Endothelial cell of umbilical vein (primary cell): Measurements from ENCODE around the gene CNTN5. TPM values are rescaled to one million over a fixed set of nuclear protein-coding genes. Genes with fewer than 3 reads are reported as not detected.

Source experiments
- BruUV-seq: library from RNA; stranded (reverse); fragments of 400-500 nt; replicated peaks from 2 replicates; lab custom pipeline; 2021; lab: Mats Ljungman, UMichigan
- CTCF ChIA-PET: fragments of 300-600, 350-600 bp; sonication (Branson Sonifier 250); formaldehyde crosslinking; loops from one replicate; lab custom pipeline; 2021; ENCODE audit warnings: antibody characterized with exemption, inconsistent platforms; lab: Charles Lee
- POLR2A ChIA-PET: fragments of 300-600, 350-600 bp; sonication (Branson Sonifier 250); formaldehyde crosslinking; loops from one replicate; lab custom pipeline; 2021; ENCODE audit warnings: antibody characterized with exemption, inconsistent platforms; lab: Charles Lee
- DNase-seq: peaks from one replicate; pipeline ENCODE4 v3.0.0-alpha.2; 2011; ENCODE audit warnings: low read depth, low spot score
- FAIRE-seq: peaks from 2 replicates; lab custom pipeline; 2011; peaks lifted over from hg19 to GRCh38; lab: Jason Lieb, UNC
- H2AFZ ChIP-seq: 2 replicates; pipeline ENCODE4 v1.6.0; 2012; ENCODE audit warnings: low read depth, low read length, control low read depth, inconsistent platforms
- H3K27ac ChIP-seq: 2 replicates; pipeline ENCODE4 v1.5.1; 2011; ENCODE audit warnings: low read depth, mild to moderate bottlenecking, control low read depth, low read length, moderate library complexity; ENCODE audit not compliant: insufficient read depth
- H3K27me3 ChIP-seq, 2 experiments: 2 replicates each; pipeline versions ENCODE4 v1.6.0 to v1.6.1; 2011; ENCODE audit warnings: low read length in 2 of 2, mixed read lengths in 1 of 2; ENCODE audit not compliant: control insufficient read depth in 2 of 2, insufficient read depth in 2 of 2
- H3K36me3 ChIP-seq, 2 experiments: 2 replicates in 1 of 2; 3 replicates in 1 of 2; pipeline ENCODE4 v1.5.1; 2011; ENCODE audit warnings: low read length in 2 of 2, mild to moderate bottlenecking in 1 of 2, moderate library complexity in 1 of 2; ENCODE audit not compliant: control insufficient read depth in 2 of 2, insufficient read depth in 2 of 2; ENCODE audit errors: extremely low read depth in 1 of 2
- H3K4me1 ChIP-seq: 3 replicates; pipeline ENCODE4 v1.5.1; 2011; ENCODE audit warnings: mild to moderate bottlenecking, low read length; ENCODE audit not compliant: control insufficient read depth, insufficient read depth; ENCODE audit errors: extremely low read depth
- H3K4me2 ChIP-seq: 2 replicates; pipeline ENCODE4 v1.6.1; 2011; ENCODE audit warnings: low read length, control low read depth, mixed read lengths; ENCODE audit not compliant: insufficient read depth
- H3K4me3 ChIP-seq, 3 experiments: fragments of 200-600 bp in 1 of 3; sonication (generic), shearing (Covaris generic) in 1 of 3; replicated peaks in 1 of 3; 2 replicates each; pipeline ENCODE4 v1.5.1; 2011 to 2016; ENCODE audit warnings: control low read depth in 3 of 3, low read length in 3 of 3, mild to moderate bottlenecking in 2 of 3, inconsistent platforms in 1 of 3, low read depth in 1 of 3, moderate library complexity in 1 of 3; ENCODE audit not compliant: insufficient read depth in 1 of 3
- H3K79me2 ChIP-seq: 2 replicates; pipeline ENCODE4 v1.6.0; 2012; ENCODE audit warnings: low read length, inconsistent platforms; ENCODE audit not compliant: control insufficient read depth, insufficient read depth
- H3K9ac ChIP-seq: replicated peaks from 2 replicates; pipeline ENCODE3; 2011; ENCODE audit warnings: low read length, control low read depth; ENCODE audit not compliant: insufficient read depth; ENCODE audit errors: extremely low read depth
- H3K9me1 ChIP-seq: replicated peaks from 3 replicates; pipeline ENCODE4 v1.6.0; 2011; ENCODE audit warnings: mild to moderate bottlenecking, low read length; ENCODE audit not compliant: control insufficient read depth, insufficient read depth; ENCODE audit errors: extremely low read depth
- H3K9me3 ChIP-seq: replicated peaks from 2 replicates; pipeline ENCODE4 v1.5.1; 2012; ENCODE audit warnings: low read length, inconsistent platforms; ENCODE audit not compliant: control insufficient read depth, insufficient read depth
- H4K20me1 ChIP-seq: replicated peaks from 2 replicates; pipeline ENCODE3; 2011; ENCODE audit warnings: mild to moderate bottlenecking, low read length; ENCODE audit not compliant: control insufficient read depth, insufficient read depth; ENCODE audit errors: extremely low read depth
- CTCF ChIP-seq, 2 donors: IDR thresholded peaks; 1 replicate in 1 of 2; 2 replicates in 1 of 2; pipeline ENCODE4 v1.5.1; 2011; ENCODE audit warnings: low read length in 2 of 2, mild to moderate bottlenecking in 2 of 2, moderate library complexity in 2 of 2, control low read depth in 1 of 2, inconsistent platforms in 1 of 2, low read depth in 1 of 2; ENCODE audit not compliant: insufficient read depth in 1 of 2; ENCODE audit errors: extremely low read depth in 1 of 2
- EZH2 ChIP-seq: IDR thresholded peaks from 2 replicates; pipeline ENCODE4 v1.6.1; 2012; ENCODE audit warnings: borderline replicate concordance, low read depth, mild to moderate bottlenecking, moderate library complexity, low read length, inconsistent platforms; ENCODE audit not compliant: severe bottlenecking
- FOS ChIP-seq: IDR thresholded peaks from 2 replicates; pipeline ENCODE4 v1.6.1; 2011; ENCODE audit warnings: mild to moderate bottlenecking, low read length, moderate library complexity, borderline replicate concordance; ENCODE audit not compliant: insufficient read depth
- GATA2 ChIP-seq: IDR thresholded peaks from 2 replicates; pipeline ENCODE4 v1.7.0; 2011; ENCODE audit warnings: low read depth, mild to moderate bottlenecking, moderate library complexity, mixed read lengths, low read length; ENCODE audit not compliant: insufficient read length, insufficient read depth
- JUN ChIP-seq: IDR thresholded peaks from 2 replicates; pipeline ENCODE4 v1.6.1; 2011; ENCODE audit warnings: borderline replicate concordance, low read depth; ENCODE audit not compliant: insufficient read length, insufficient read depth
- MAX ChIP-seq: IDR thresholded peaks from 2 replicates; pipeline ENCODE4 v1.6.1; 2011; ENCODE audit not compliant: insufficient read depth, insufficient read length
- MYC ChIP-seq: IDR thresholded peaks from one replicate; pipeline ENCODE4 v1.6.1; 2011; ENCODE audit warnings: mild to moderate bottlenecking, low read depth, low read length
- POLR2A ChIP-seq: IDR thresholded peaks from 2 replicates; pipeline ENCODE4 v1.6.1; 2012; ENCODE audit warnings: low read depth, mild to moderate bottlenecking, control low read depth, low read length
- POLR2AphosphoS5 ChIP-seq: IDR thresholded peaks from 2 replicates; pipeline ENCODE4 v1.6.1; 2012; ENCODE audit warnings: low read depth, mild to moderate bottlenecking, control low read depth, low read length, moderate library complexity; ENCODE audit not compliant: insufficient read depth
- dilution Hi-C: fragments of 300-500 bp; cut with MboI; formaldehyde crosslinking; loops from one replicate; pipeline ENCODE4 v1.15.0; 2019; ENCODE audit warnings: low sequenced_read_pairs; ENCODE audit not compliant: extremely low pct_ligation_motif_present
- intact Hi-C: fragments of 100-400 bp; cut with micrococcal nuclease; formaldehyde crosslinking; loops from one replicate; pipeline ENCODE4 v1.10.0; 2022
- polyA plus RNA-seq, 4 experiments: library from polyadenylated mRNA; depleted of rRNA in 3 of 4; stranded (reverse) in 3 of 4; unstranded in 1 of 4; fragments of >200 nt; gene quantifications; 2 replicates each; pipeline versions ENCODE4 v1.2.1 to v1.2.3, GENCODE V29; 2011 to 2012; ENCODE audit warnings: missing spikeins in 1 of 4
- total RNA-seq: library from RNA; stranded (reverse); gene quantifications from 2 replicates; pipeline ENCODE4 v1.2.3, GENCODE V29; 2021

Gene CNTN5
- total and polyA plus RNA-seq, 2 donors (not counting 3 experiments of a cell fraction or from before 2014, with no cell fraction given): not detected

- Histone ChIP-seq H4K20me1 (no peaks in the 10 kb centered on the region), H3K27ac (no peak overlapping the region), H3K9ac (no peak overlapping the region), H3K4me1 (no peaks in the 10 kb centered on the region), H2AFZ (no peak overlapping the region), H3K36me3 (no peaks in the 10 kb centered on the region), H3K9me3 (peaks cover 3% of the 10 kb centered on the region), H3K4me2 (no peak overlapping the region), H3K4me3 (no peak overlapping the region), H3K79me2 (no peaks in the 10 kb centered on the region), H3K9me1 (no peaks in the 10 kb centered on the region), H3K27me3 (no peaks in the 10 kb centered on the region)
- POLR2A ChIA-PET: no interaction called here
- CTCF ChIA-PET: no interaction called here
- intact Hi-C loops (no loop called here), dilution Hi-C loops (no loop called here)
- FAIRE-seq (no peak), DNase-seq (no peak)
- TF ChIP-seq FOS (no peak), POLR2AphosphoS5 (no peak), CTCF (IDR thresholded peaks at IDR 0.05; ENCODE audit: extremely low read depth in 1 of 2, insufficient read depth in 1 of 2, low read depth in 1 of 2, low read length in 2 of 2) (no peak), POLR2A (no peak), MAX (no peak), JUN (no peak), MYC (no peak), EZH2 (no peak), GATA2 (no peak)
- BruUV-seq: no TSS peak
Measured at GRCh38 chr11:99987821-99988470, 967.2 kb downstream of the CNTN5 start.
